Measurements from ENCODE around the gene MRPL50. TPM values are rescaled to one million over a fixed set of nuclear protein-coding genes. Genes with fewer than 3 reads are reported as not detected.

MRPL50 gene
- total RNA-seq, 1 donor from 2014 or later: 11.6 TPM

- FAIRE-seq (no peak), DNase-seq (ENCODE audit: low read depth) (no peak)
- Histone ChIP-seq H3K36me3 (ENCODE audit: control insufficient read depth, insufficient read depth, low read length) (no peaks in the 10 kb centered on the region), H3K4me3 (ENCODE audit: low read depth, low read length) (no peak overlapping the region), H3K27me3 (ENCODE audit: control insufficient read depth, insufficient read depth, low read length) (no peaks in the 10 kb centered on the region)
- TF ChIP-seq CTCF (IDR thresholded peaks at IDR 0.05; ENCODE audit: insufficient read depth, low read length, severe bottlenecking): no peak
Observed at GRCh38 chr9:101427358-101427757, 28.9 kb upstream of the MRPL50 start.

- FAIRE-seq: no peak
- TF ChIP-seq CTCF (IDR thresholded peaks at IDR 0.05; ENCODE audit: insufficient read depth, low read length, severe bottlenecking): no peak
- no peak for DNase-seq (ENCODE audit: low read depth)
- no peak overlapping the region for H3K4me3 ChIP-seq (ENCODE audit: low read depth, low read length)
- H3K36me3 ChIP-seq (ENCODE audit: control insufficient read depth, insufficient read depth, low read length): no peaks in the 10 kb centered on the region
- H3K27me3 ChIP-seq (ENCODE audit: control insufficient read depth, insufficient read depth, low read length): no peaks in the 10 kb centered on the region
Observed at GRCh38 chr9:101421653-101422065, 23.2 kb upstream of the MRPL50 start.

GRCh38 chr9:101419863-101420262, 21.4 kb upstream of the MRPL50 start:
- FAIRE-seq: no peak
- Histone ChIP-seq H3K4me3 (ENCODE audit: low read depth, low read length) (no peak overlapping the region), H3K27me3 (ENCODE audit: control insufficient read depth, insufficient read depth, low read length) (no peaks in the 10 kb centered on the region), H3K36me3 (ENCODE audit: control insufficient read depth, insufficient read depth, low read length) (no peaks in the 10 kb centered on the region)
- TF ChIP-seq CTCF (IDR thresholded peaks at IDR 0.05; ENCODE audit: insufficient read depth, low read length, severe bottlenecking): no peak
- no peak for DNase-seq (ENCODE audit: low read depth)

- no peak overlapping the region for H3K4me3 ChIP-seq (ENCODE audit: low read depth, low read length)
- H3K36me3 ChIP-seq (ENCODE audit: control insufficient read depth, insufficient read depth, low read length): no peaks in the 10 kb centered on the region
- no peaks in the 10 kb centered on the region for H3K27me3 ChIP-seq (ENCODE audit: control insufficient read depth, insufficient read depth, low read length)
- FAIRE-seq (no peak), DNase-seq (ENCODE audit: low read depth) (peak; percentile 58)
- TF ChIP-seq CTCF (IDR thresholded peaks at IDR 0.05; ENCODE audit: insufficient read depth, low read length, severe bottlenecking): no peak
Observed at GRCh38 chr9:101418518-101419430, 20.4 kb upstream of the MRPL50 start.

- DNase-seq (ENCODE audit: low read depth) (no peak), FAIRE-seq (no peak)
- Histone ChIP-seq H3K27me3 (ENCODE audit: control insufficient read depth, insufficient read depth, low read length) (no peaks in the 10 kb centered on the region), H3K36me3 (ENCODE audit: control insufficient read depth, insufficient read depth, low read length) (no peaks in the 10 kb centered on the region), H3K4me3 (ENCODE audit: low read depth, low read length) (no peak overlapping the region)
- no peak for TF ChIP-seq CTCF (IDR thresholded peaks at IDR 0.05; ENCODE audit: insufficient read depth, low read length, severe bottlenecking)
Observed at GRCh38 chr9:101417977-101418376, 19.6 kb upstream of the MRPL50 start.
